Endodermal cell (in vitro differentiated cells): ENCODE measurements around the gene CYSLTR2. TPM values are rescaled to one million over a fixed set of nuclear protein-coding genes. Genes with fewer than 3 reads are reported as not detected.

Source experiments
- DNase-seq: peaks from one replicate; pipeline ENCODE4 v3.0.0-alpha.2; 2017
- H3K27ac ChIP-seq: 2 replicates; pipeline ENCODE4 v1.5.1; 2013; ENCODE audit warnings: mild to moderate bottlenecking, low read depth, low read length, moderate library complexity
- H3K27me3 ChIP-seq: 2 replicates; pipeline ENCODE4 v1.6.1; 2013; ENCODE audit warnings: mild to moderate bottlenecking, low read length, moderate library complexity; ENCODE audit not compliant: insufficient read depth, control insufficient read depth, poor library complexity, severe bottlenecking
- H3K36me3 ChIP-seq: 2 replicates; pipeline ENCODE4 v1.7.0; 2013; ENCODE audit warnings: mild to moderate bottlenecking, low read length, moderate library complexity; ENCODE audit not compliant: control insufficient read depth, insufficient read depth
- H3K4me1 ChIP-seq: one replicate; pipeline ENCODE4 v1.7.0; 2013; ENCODE audit warnings: low read length; ENCODE audit not compliant: control insufficient read depth, insufficient read depth
- H3K4me3 ChIP-seq: 2 replicates; pipeline ENCODE4 v1.5.1; 2013; ENCODE audit warnings: mild to moderate bottlenecking, low read length, moderate library complexity
- H3K9ac ChIP-seq: 2 replicates; pipeline ENCODE4 v1.6.1; 2013; ENCODE audit warnings: mild to moderate bottlenecking, low read length, moderate library complexity; ENCODE audit not compliant: poor library complexity, severe bottlenecking; ENCODE audit errors: extremely low read depth
- H3K9me3 ChIP-seq: 2 replicates; pipeline ENCODE4 v1.6.1; 2013; ENCODE audit warnings: mild to moderate bottlenecking, low read length, moderate library complexity; ENCODE audit not compliant: control insufficient read depth
- H3K27ac Mint-ChIP-seq: 2 replicates; pipeline ENCODE4 v1.8.0; 2020; ENCODE audit warnings: mixed read lengths
- H3K27me3 Mint-ChIP-seq: 2 replicates; pipeline ENCODE4 v1.8.0; 2021; ENCODE audit warnings: mild to moderate bottlenecking, mixed read lengths; ENCODE audit not compliant: insufficient read depth
- H3K36me3 Mint-ChIP-seq: 2 replicates; pipeline ENCODE4 v1.8.0; 2020; ENCODE audit warnings: low read depth, mixed read lengths
- H3K4me1 Mint-ChIP-seq: 2 replicates; pipeline ENCODE4 v1.8.0; 2020; ENCODE audit warnings: mixed read lengths
- H3K4me3 Mint-ChIP-seq: 2 replicates; pipeline ENCODE4 v1.8.0; 2020; ENCODE audit warnings: mild to moderate bottlenecking, moderate library complexity, mixed read lengths
- H3K9me3 Mint-ChIP-seq: 2 replicates; pipeline ENCODE4 v1.8.0; 2020; ENCODE audit warnings: mild to moderate bottlenecking, mixed read lengths
- CTCF ChIP-seq: fragments of 200-600 bp; sonication (generic); conservative IDR thresholded peaks from 2 replicates; pipeline ENCODE4 v1.5.0; 2021; ENCODE audit warnings: antibody characterized with exemption, mild to moderate bottlenecking
- WGBS, 2 experiments: methylation state at CpG; one replicate each; pipeline versions ENCODE4 v1.1.5 to v1.1.7; 2013; ENCODE audit warnings: missing lambda C conversion rate in 2 of 2, mixed read lengths in 1 of 2; ENCODE audit not compliant: insufficient coverage in 1 of 2, insufficient read length in 1 of 2; 5-methylcytosine and 5-hydroxymethylcytosine counted together
- total RNA-seq, 2 donors: library from RNA; stranded (reverse); fragmentation: NEBNext Ultra II Directional in 1 of 2; extraction: Animal tissue kit (Norgen Biotek cat#: 25700) in 1 of 2; gene quantifications; 2 replicates in 1 of 2; 3 replicates in 1 of 2; pipeline ENCODE4 v1.2.1, GENCODE V29; 2021

CYSLTR2 gene
- total RNA-seq, 2 donors from 2014 or later, result not detected

DNA sequence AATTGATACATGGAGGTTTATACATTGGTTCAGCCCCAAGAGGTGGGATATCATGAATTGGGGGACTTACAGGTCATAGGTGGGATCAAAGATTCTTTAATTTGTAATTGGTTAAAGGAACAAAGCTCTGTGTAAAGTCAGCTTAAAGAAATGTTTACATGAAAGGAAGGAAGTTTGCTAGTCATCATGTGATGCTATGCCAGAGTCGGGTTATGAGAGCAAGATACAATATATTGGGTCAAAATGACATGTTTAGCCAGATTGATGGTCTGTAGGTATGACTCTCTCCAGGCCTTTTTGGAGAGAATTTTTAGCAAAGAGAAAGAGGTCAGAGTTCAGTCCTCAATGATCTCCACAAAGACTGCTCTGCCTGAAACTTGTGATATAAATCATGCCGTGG lies 5.3 kb upstream of the CYSLTR2 start:
- 84 to 89% methylated on average over 2 of the region's 2 CpGs for WGBS, 2 experiments
- peaks cover 9% of the 10 kb centered on the region for H3K4me1 ChIP-seq
- H3K4me3 Mint-ChIP-seq, result no peak overlapping the region
- H3K36me3 ChIP-seq, result no peaks in the 10 kb centered on the region
- no peaks in the 10 kb centered on the region for H3K36me3 Mint-ChIP-seq
- no peaks in the 10 kb centered on the region for H3K27me3 Mint-ChIP-seq
- no peak for DNase-seq
- no peaks in the 10 kb centered on the region for H3K9me3 ChIP-seq
- no peak overlapping the region for H3K4me3 ChIP-seq
- no peak for TF ChIP-seq CTCF
- H3K9me3 Mint-ChIP-seq, result no peaks in the 10 kb centered on the region
- H3K4me1 Mint-ChIP-seq, result peaks cover 26% of the 10 kb centered on the region
- H3K9ac ChIP-seq, result no peak overlapping the region
- H3K27me3 ChIP-seq, result no peaks in the 10 kb centered on the region
- H3K27ac ChIP-seq, result no peak overlapping the region
- no peak overlapping the region for H3K27ac Mint-ChIP-seq

DNA sequence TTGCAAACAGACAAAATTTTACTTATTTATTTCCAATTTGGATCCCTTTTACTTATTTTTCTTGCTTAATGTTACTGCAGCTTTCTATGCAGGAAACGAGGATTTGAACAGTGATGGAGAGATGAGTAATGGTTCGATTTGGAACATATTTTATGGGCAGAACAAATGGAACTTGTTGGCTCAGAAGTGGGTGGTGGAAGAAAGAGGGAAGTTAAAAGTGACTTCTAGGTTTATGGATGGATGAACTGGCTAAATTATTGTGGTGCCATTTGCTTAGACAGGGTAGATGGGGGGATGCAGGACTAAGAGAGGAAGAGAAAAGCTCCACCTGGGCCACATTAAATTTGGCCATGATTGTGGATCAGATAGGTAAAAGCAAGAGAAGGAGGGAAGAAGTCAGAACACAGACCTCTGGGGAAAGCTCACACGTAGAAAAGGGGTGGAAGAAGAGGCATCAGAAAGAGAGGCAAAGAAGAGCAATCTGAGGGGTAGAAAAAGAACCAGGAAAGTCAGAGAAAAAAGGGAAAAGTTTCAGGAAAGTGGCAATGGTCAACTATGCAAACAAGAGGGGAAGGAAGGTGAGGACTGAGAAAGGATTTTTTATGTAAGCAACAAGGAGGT lies 768 bp upstream of the CYSLTR2 start:
- Mint-ChIP-seq H3K9me3 (no peaks in the 10 kb centered on the region), H3K27me3 (no peaks in the 10 kb centered on the region), H3K4me3 (no peak overlapping the region), H3K36me3 (no peaks in the 10 kb centered on the region), H3K27ac (no peak overlapping the region), H3K4me1 (peaks cover 10% of the 10 kb centered on the region)
- Histone ChIP-seq H3K9ac (no peak overlapping the region), H3K4me3 (no peak overlapping the region), H3K36me3 (no peaks in the 10 kb centered on the region), H3K4me1 (no peaks in the 10 kb centered on the region), H3K27me3 (no peaks in the 10 kb centered on the region), H3K27ac (no peak overlapping the region), H3K9me3 (no peaks in the 10 kb centered on the region)
- no peak for DNase-seq
- WGBS, 2 experiments, result 86 to 100% methylated on average over 3 of the region's 3 CpGs
- TF ChIP-seq CTCF, result no peak

- Mint-ChIP-seq H3K27me3 (peaks cover 11% of the 10 kb centered on the region), H3K4me3 (no peak overlapping the region), H3K4me1 (peaks cover 17% of the 10 kb centered on the region), H3K36me3 (no peaks in the 10 kb centered on the region), H3K9me3 (no peaks in the 10 kb centered on the region), H3K27ac (no peak overlapping the region)
- no peak overlapping the region for H3K4me3 ChIP-seq
- H3K27ac ChIP-seq, result no peak overlapping the region
- TF ChIP-seq CTCF, result no peak
- DNase-seq, result no peak
- no peaks in the 10 kb centered on the region for H3K36me3 ChIP-seq
- H3K27me3 ChIP-seq, result no peaks in the 10 kb centered on the region
- no peaks in the 10 kb centered on the region for H3K9me3 ChIP-seq
- H3K4me1 ChIP-seq, result no peaks in the 10 kb centered on the region
- H3K9ac ChIP-seq, result no peak overlapping the region
- 67 to 100% methylated on average over 1 of the region's 1 CpG for WGBS, 2 experiments
Observed at GRCh38 chr13:48654511-48654910, 782 bp downstream of the CYSLTR2 start.
